Endothelial cell of umbilical vein (primary cell): ENCODE results near the gene ATG7. TPM values are rescaled to one million over a fixed set of nuclear protein-coding genes. Genes with fewer than 3 reads are reported as not detected.

Experiments used
- BruUV-seq: library from RNA; stranded (reverse); fragments of 400-500 nt; replicated peaks from 2 replicates; lab custom pipeline; 2021; lab: Mats Ljungman, UMichigan
- CTCF ChIA-PET: fragments of 300-600, 350-600 bp; sonication (Branson Sonifier 250); formaldehyde crosslinking; loops from one replicate; lab custom pipeline; 2021; ENCODE audit warnings: antibody characterized with exemption, inconsistent platforms; lab: Charles Lee
- POLR2A ChIA-PET: fragments of 300-600, 350-600 bp; sonication (Branson Sonifier 250); formaldehyde crosslinking; loops from one replicate; lab custom pipeline; 2021; ENCODE audit warnings: antibody characterized with exemption, inconsistent platforms; lab: Charles Lee
- DNase-seq: peaks from one replicate; pipeline ENCODE4 v3.0.0-alpha.2; 2011; ENCODE audit warnings: low read depth, low spot score
- FAIRE-seq: peaks from 2 replicates; lab custom pipeline; 2011; peaks lifted over from hg19 to GRCh38; lab: Jason Lieb, UNC
- H2AFZ ChIP-seq: 2 replicates; pipeline ENCODE4 v1.6.0; 2012; ENCODE audit warnings: low read depth, low read length, control low read depth, inconsistent platforms
- H3K27ac ChIP-seq: 2 replicates; pipeline ENCODE4 v1.5.1; 2011; ENCODE audit warnings: low read depth, mild to moderate bottlenecking, control low read depth, low read length, moderate library complexity; ENCODE audit not compliant: insufficient read depth
- H3K27me3 ChIP-seq, 2 experiments: 2 replicates each; pipeline versions ENCODE4 v1.6.0 to v1.6.1; 2011; ENCODE audit warnings: low read length in 2 of 2, mixed read lengths in 1 of 2; ENCODE audit not compliant: control insufficient read depth in 2 of 2, insufficient read depth in 2 of 2
- H3K36me3 ChIP-seq, 2 experiments: 2 replicates in 1 of 2; 3 replicates in 1 of 2; pipeline ENCODE4 v1.5.1; 2011; ENCODE audit warnings: low read length in 2 of 2, mild to moderate bottlenecking in 1 of 2, moderate library complexity in 1 of 2; ENCODE audit not compliant: control insufficient read depth in 2 of 2, insufficient read depth in 2 of 2; ENCODE audit errors: extremely low read depth in 1 of 2
- H3K4me1 ChIP-seq: 3 replicates; pipeline ENCODE4 v1.5.1; 2011; ENCODE audit warnings: mild to moderate bottlenecking, low read length; ENCODE audit not compliant: control insufficient read depth, insufficient read depth; ENCODE audit errors: extremely low read depth
- H3K4me2 ChIP-seq: 2 replicates; pipeline ENCODE4 v1.6.1; 2011; ENCODE audit warnings: low read length, control low read depth, mixed read lengths; ENCODE audit not compliant: insufficient read depth
- H3K4me3 ChIP-seq, 3 experiments: fragments of 200-600 bp in 1 of 3; sonication (generic), shearing (Covaris generic) in 1 of 3; replicated peaks in 1 of 3; 2 replicates each; pipeline ENCODE4 v1.5.1; 2011 to 2016; ENCODE audit warnings: control low read depth in 3 of 3, low read length in 3 of 3, mild to moderate bottlenecking in 2 of 3, inconsistent platforms in 1 of 3, low read depth in 1 of 3, moderate library complexity in 1 of 3; ENCODE audit not compliant: insufficient read depth in 1 of 3
- H3K79me2 ChIP-seq: 2 replicates; pipeline ENCODE4 v1.6.0; 2012; ENCODE audit warnings: low read length, inconsistent platforms; ENCODE audit not compliant: control insufficient read depth, insufficient read depth
- H3K9ac ChIP-seq: replicated peaks from 2 replicates; pipeline ENCODE3; 2011; ENCODE audit warnings: low read length, control low read depth; ENCODE audit not compliant: insufficient read depth; ENCODE audit errors: extremely low read depth
- H3K9me1 ChIP-seq: replicated peaks from 3 replicates; pipeline ENCODE4 v1.6.0; 2011; ENCODE audit warnings: mild to moderate bottlenecking, low read length; ENCODE audit not compliant: control insufficient read depth, insufficient read depth; ENCODE audit errors: extremely low read depth
- H3K9me3 ChIP-seq: replicated peaks from 2 replicates; pipeline ENCODE4 v1.5.1; 2012; ENCODE audit warnings: low read length, inconsistent platforms; ENCODE audit not compliant: control insufficient read depth, insufficient read depth
- H4K20me1 ChIP-seq: replicated peaks from 2 replicates; pipeline ENCODE3; 2011; ENCODE audit warnings: mild to moderate bottlenecking, low read length; ENCODE audit not compliant: control insufficient read depth, insufficient read depth; ENCODE audit errors: extremely low read depth
- EZH2 ChIP-seq: IDR thresholded peaks from 2 replicates; pipeline ENCODE4 v1.6.1; 2012; ENCODE audit warnings: borderline replicate concordance, low read depth, mild to moderate bottlenecking, moderate library complexity, low read length, inconsistent platforms; ENCODE audit not compliant: severe bottlenecking
- FOS ChIP-seq: IDR thresholded peaks from 2 replicates; pipeline ENCODE4 v1.6.1; 2011; ENCODE audit warnings: mild to moderate bottlenecking, low read length, moderate library complexity, borderline replicate concordance; ENCODE audit not compliant: insufficient read depth
- GATA2 ChIP-seq: IDR thresholded peaks from 2 replicates; pipeline ENCODE4 v1.7.0; 2011; ENCODE audit warnings: low read depth, mild to moderate bottlenecking, moderate library complexity, mixed read lengths, low read length; ENCODE audit not compliant: insufficient read length, insufficient read depth
- JUN ChIP-seq: IDR thresholded peaks from 2 replicates; pipeline ENCODE4 v1.6.1; 2011; ENCODE audit warnings: borderline replicate concordance, low read depth; ENCODE audit not compliant: insufficient read length, insufficient read depth
- MYC ChIP-seq: IDR thresholded peaks from one replicate; pipeline ENCODE4 v1.6.1; 2011; ENCODE audit warnings: mild to moderate bottlenecking, low read depth, low read length
- POLR2A ChIP-seq: IDR thresholded peaks from 2 replicates; pipeline ENCODE4 v1.6.1; 2012; ENCODE audit warnings: low read depth, mild to moderate bottlenecking, control low read depth, low read length
- POLR2AphosphoS5 ChIP-seq: IDR thresholded peaks from 2 replicates; pipeline ENCODE4 v1.6.1; 2012; ENCODE audit warnings: low read depth, mild to moderate bottlenecking, control low read depth, low read length, moderate library complexity; ENCODE audit not compliant: insufficient read depth
- dilution Hi-C: fragments of 300-500 bp; cut with MboI; formaldehyde crosslinking; loops from one replicate; pipeline ENCODE4 v1.15.0; 2019; ENCODE audit warnings: low sequenced_read_pairs; ENCODE audit not compliant: extremely low pct_ligation_motif_present
- intact Hi-C: fragments of 100-400 bp; cut with micrococcal nuclease; formaldehyde crosslinking; loops from one replicate; pipeline ENCODE4 v1.10.0; 2022
- polyA plus RNA-seq, 4 experiments: library from polyadenylated mRNA; depleted of rRNA in 3 of 4; stranded (reverse) in 3 of 4; unstranded in 1 of 4; fragments of >200 nt; gene quantifications; 2 replicates each; pipeline versions ENCODE4 v1.2.1 to v1.2.3, GENCODE V29; 2011 to 2012; ENCODE audit warnings: missing spikeins in 1 of 4
- total RNA-seq: library from RNA; stranded (reverse); gene quantifications from 2 replicates; pipeline ENCODE4 v1.2.3, GENCODE V29; 2021
- TF ChIP-seq, protein P1 (sequence below): IDR thresholded peaks from 2 replicates; pipeline ENCODE4 v1.6.1; 2011; ENCODE audit not compliant: insufficient read depth, insufficient read length
- TF ChIP-seq, protein P2 (sequence below), 2 donors: IDR thresholded peaks; 1 replicate in 1 of 2; 2 replicates in 1 of 2; pipeline ENCODE4 v1.5.1; 2011; ENCODE audit warnings: low read length in 2 of 2, mild to moderate bottlenecking in 2 of 2, moderate library complexity in 2 of 2, control low read depth in 1 of 2, inconsistent platforms in 1 of 2, low read depth in 1 of 2; ENCODE audit not compliant: insufficient read depth in 1 of 2; ENCODE audit errors: extremely low read depth in 1 of 2

Gene ATG7
- total and polyA plus RNA-seq, 2 donors (not counting 3 experiments of a cell fraction or from before 2014, with no cell fraction given): 30.8 to 48.3 TPM

- BruUV-seq: no TSS peak
- Histone ChIP-seq H4K20me1 (no peaks in the 10 kb centered on the region), H3K9me3 (no peaks in the 10 kb centered on the region), H3K9ac (no peak overlapping the region), H3K79me2 (no peaks in the 10 kb centered on the region), H3K4me1 (peaks cover 19% of the 10 kb centered on the region), H3K36me3 (no peaks in the 10 kb centered on the region), H2AFZ (no peak overlapping the region), H3K9me1 (no peaks in the 10 kb centered on the region), H3K4me3 (no peak overlapping the region), H3K4me2 (no peak overlapping the region), H3K27ac (no peak overlapping the region), H3K27me3 (no peaks in the 10 kb centered on the region)
- DNase-seq (no peak), FAIRE-seq (no peak)
- POLR2A ChIA-PET: interaction anchor here (0.6 kb wide), 1 partner anchor 20 kb away, joined by 7 read pairs; no protein-coding TSS in a partner anchor
- dilution Hi-C loops: no loop called here
- TF ChIP-seq EZH2: no peak
- TF ChIP-seq JUN: no peak
- no peak for TF ChIP-seq POLR2AphosphoS5
- no peak for TF ChIP-seq GATA2
- TF ChIP-seq POLR2A: no peak
- TF ChIP-seq MYC: no peak
- TF ChIP-seq, protein P1, sequence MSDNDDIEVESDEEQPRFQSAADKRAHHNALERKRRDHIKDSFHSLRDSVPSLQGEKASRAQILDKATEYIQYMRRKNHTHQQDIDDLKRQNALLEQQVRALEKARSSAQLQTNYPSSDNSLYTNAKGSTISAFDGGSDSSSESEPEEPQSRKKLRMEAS: no peak
- TF ChIP-seq, protein P2, sequence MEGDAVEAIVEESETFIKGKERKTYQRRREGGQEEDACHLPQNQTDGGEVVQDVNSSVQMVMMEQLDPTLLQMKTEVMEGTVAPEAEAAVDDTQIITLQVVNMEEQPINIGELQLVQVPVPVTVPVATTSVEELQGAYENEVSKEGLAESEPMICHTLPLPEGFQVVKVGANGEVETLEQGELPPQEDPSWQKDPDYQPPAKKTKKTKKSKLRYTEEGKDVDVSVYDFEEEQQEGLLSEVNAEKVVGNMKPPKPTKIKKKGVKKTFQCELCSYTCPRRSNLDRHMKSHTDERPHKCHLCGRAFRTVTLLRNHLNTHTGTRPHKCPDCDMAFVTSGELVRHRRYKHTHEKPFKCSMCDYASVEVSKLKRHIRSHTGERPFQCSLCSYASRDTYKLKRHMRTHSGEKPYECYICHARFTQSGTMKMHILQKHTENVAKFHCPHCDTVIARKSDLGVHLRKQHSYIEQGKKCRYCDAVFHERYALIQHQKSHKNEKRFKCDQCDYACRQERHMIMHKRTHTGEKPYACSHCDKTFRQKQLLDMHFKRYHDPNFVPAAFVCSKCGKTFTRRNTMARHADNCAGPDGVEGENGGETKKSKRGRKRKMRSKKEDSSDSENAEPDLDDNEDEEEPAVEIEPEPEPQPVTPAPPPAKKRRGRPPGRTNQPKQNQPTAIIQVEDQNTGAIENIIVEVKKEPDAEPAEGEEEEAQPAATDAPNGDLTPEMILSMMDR (IDR thresholded peaks at IDR 0.05; ENCODE audit: extremely low read depth in 1 of 2, insufficient read depth in 1 of 2, low read depth in 1 of 2, low read length in 2 of 2): no peak
- no peak for TF ChIP-seq FOS
- intact Hi-C loops: no loop called here
- CTCF ChIA-PET: interaction anchor here (4.5 kb wide), 1 partner anchor 14 kb away, joined by 21 read pairs; no protein-coding TSS in a partner anchor
Observed at GRCh38 chr3:11394392-11394791, 122.2 kb downstream of the ATG7 start.
